Osteoblast (primary cell): ENCODE measurements around the gene NEUROD2. TPM values are rescaled to one million over a fixed set of nuclear protein-coding genes. Genes with fewer than 3 reads are reported as not detected.

Source experiments
- DNase-seq: peaks from one replicate; pipeline ENCODE4 v3.0.0; 2011; ENCODE audit warnings: low spot score, mixed read lengths; ENCODE audit not compliant: insufficient read length; ENCODE audit errors: missing footprints
- H2AFZ ChIP-seq: 2 replicates; pipeline ENCODE4 v1.6.0; 2011; ENCODE audit warnings: mild to moderate bottlenecking, low read length
- H3K27ac ChIP-seq: 2 replicates; pipeline ENCODE4 v1.5.1; 2011; ENCODE audit warnings: mild to moderate bottlenecking, low read depth, low read length, moderate library complexity
- H3K27me3 ChIP-seq: 2 replicates; pipeline ENCODE4 v1.6.0; 2012; ENCODE audit warnings: mild to moderate bottlenecking, control low read depth, inconsistent platforms, low read length, moderate library complexity; ENCODE audit not compliant: insufficient read depth
- H3K36me3 ChIP-seq: 2 replicates; pipeline ENCODE4 v1.5.1; 2011; ENCODE audit warnings: mild to moderate bottlenecking, low read length, control low read depth, moderate library complexity; ENCODE audit not compliant: insufficient read depth
- H3K4me1 ChIP-seq: 2 replicates; pipeline ENCODE4 v1.5.1; 2011; ENCODE audit warnings: mild to moderate bottlenecking, low read length, control low read depth, moderate library complexity; ENCODE audit not compliant: insufficient read depth
- H3K4me2 ChIP-seq: 2 replicates; pipeline ENCODE4 v1.6.0; 2011; ENCODE audit warnings: mild to moderate bottlenecking, low read length; ENCODE audit not compliant: insufficient read depth
- H3K4me3 ChIP-seq: fragments of 200-600 bp; sonication (generic); 3 replicates; pipeline ENCODE4 v1.5.1; 2012; ENCODE audit warnings: mild to moderate bottlenecking, low read length, inconsistent platforms; ENCODE audit not compliant: insufficient read depth
- H3K79me2 ChIP-seq: 2 replicates; pipeline ENCODE4 v1.6.0; 2012; ENCODE audit warnings: mild to moderate bottlenecking, low read length, control low read depth, inconsistent platforms; ENCODE audit not compliant: insufficient read depth
- H3K9me3 ChIP-seq: 2 replicates; pipeline ENCODE4 v1.5.1; 2011; ENCODE audit warnings: low read depth, low read length, control low read depth
- H4K20me1 ChIP-seq: 2 replicates; pipeline ENCODE4 v1.6.0; 2012; ENCODE audit warnings: mild to moderate bottlenecking, low read length, control low read depth; ENCODE audit not compliant: insufficient read depth
- CTCF ChIP-seq: IDR thresholded peaks from 2 replicates; pipeline ENCODE4 v1.5.1; 2011; ENCODE audit warnings: mild to moderate bottlenecking, low read depth, low read length, moderate library complexity; ENCODE audit errors: extremely low read depth
- total RNA-seq: library from RNA; depleted of rRNA; stranded (reverse); fragments of >200 nt; gene quantifications from 2 replicates; pipeline ENCODE4 v1.2.3, GENCODE V29; 2012

NEUROD2 gene
- total RNA-seq, 1 donor: not detected

GRCh38 chr17:39617446-39618245 lies 9.9 kb upstream of the NEUROD2 start:
- peak overlapping the region; percentile 95 for H3K4me2 ChIP-seq
- peak overlapping the region; percentile 72 for H3K4me3 ChIP-seq
- no peaks in the 10 kb centered on the region for H3K9me3 ChIP-seq
- peaks cover 5% of the 10 kb centered on the region for H3K4me1 ChIP-seq
- H3K27me3 ChIP-seq: peaks cover 29% of the 10 kb centered on the region
- no peak overlapping the region for H2AFZ ChIP-seq
- H3K79me2 ChIP-seq: no peaks in the 10 kb centered on the region
- DNase-seq: peak; percentile 99
- H3K27ac ChIP-seq: no peak overlapping the region
- TF ChIP-seq CTCF: no peak
- H4K20me1 ChIP-seq: no peaks in the 10 kb centered on the region
- H3K36me3 ChIP-seq: no peaks in the 10 kb centered on the region

- Histone ChIP-seq H3K27me3 (peaks cover 30% of the 10 kb centered on the region), H4K20me1 (no peaks in the 10 kb centered on the region), H3K79me2 (no peaks in the 10 kb centered on the region), H2AFZ (no peak overlapping the region), H3K4me3 (peak overlapping the region; percentile 72), H3K36me3 (no peaks in the 10 kb centered on the region), H3K9me3 (no peaks in the 10 kb centered on the region), H3K4me2 (peak overlapping the region; percentile 95), H3K4me1 (peaks cover under 1% of the 10 kb centered on the region), H3K27ac (no peak overlapping the region)
- no peak for TF ChIP-seq CTCF
- no peak for DNase-seq
These were observed 9.4 kb upstream of the NEUROD2 start for GRCh38 chr17:39617100-39617445.

- no peaks in the 10 kb centered on the region for H3K36me3 ChIP-seq
- H2AFZ ChIP-seq: no peak overlapping the region
- DNase-seq: no peak
- peaks cover 32% of the 10 kb centered on the region for H3K27me3 ChIP-seq
- no peak for TF ChIP-seq CTCF
- no peaks in the 10 kb centered on the region for H3K9me3 ChIP-seq
- H3K27ac ChIP-seq: no peak overlapping the region
- no peaks in the 10 kb centered on the region for H3K79me2 ChIP-seq
- H3K4me3 ChIP-seq: no peak overlapping the region
- no peak overlapping the region for H3K4me2 ChIP-seq
- no peaks in the 10 kb centered on the region for H4K20me1 ChIP-seq
- no peaks in the 10 kb centered on the region for H3K4me1 ChIP-seq
These were observed 7.7 kb upstream of the NEUROD2 start for GRCh38 chr17:39615434-39615833.

GRCh38 chr17:39614545-39615157 lies 6.9 kb upstream of the NEUROD2 start:
- H3K4me3 ChIP-seq: no peak overlapping the region
- H3K4me1 ChIP-seq: no peaks in the 10 kb centered on the region
- H3K27me3 ChIP-seq: peaks cover 35% of the 10 kb centered on the region
- no peak for TF ChIP-seq CTCF
- DNase-seq: no peak
- H3K79me2 ChIP-seq: no peaks in the 10 kb centered on the region
- no peaks in the 10 kb centered on the region for H4K20me1 ChIP-seq
- no peak overlapping the region for H3K4me2 ChIP-seq
- no peaks in the 10 kb centered on the region for H3K36me3 ChIP-seq
- no peaks in the 10 kb centered on the region for H3K9me3 ChIP-seq
- no peak overlapping the region for H2AFZ ChIP-seq
- H3K27ac ChIP-seq: no peak overlapping the region
